Breast epithelium (tissue), 4 donors: ENCODE measurements around the gene TGIF2. TPM values are rescaled to one million over a fixed set of nuclear protein-coding genes. Genes with fewer than 3 reads are reported as not detected.
"Not testable (repeated sequence)": the region's sequence is repeated elsewhere in the genome, so short reads cannot be mapped to it uniquely, and the experiment has no call there.

Source experiments
- DNase-seq, 2 donors: peaks; one replicate each; pipeline ENCODE4 v3.0.0-alpha.2; 2019; ENCODE audit warnings: low spot score in 2 of 2
- H3K27ac ChIP-seq, 2 donors: fragments of 200-600 bp; sonication (generic) in 1 of 2; one replicate each; pipeline ENCODE4 v1.5.1; 2016 to 2019; ENCODE audit warnings: mild to moderate bottlenecking in 1 of 2
- H3K27me3 ChIP-seq, 2 donors: fragments of 200-600 bp; sonication (generic) in 1 of 2; one replicate each; pipeline versions ENCODE4 v1.5.1 to v1.6.0; 2017 to 2019; ENCODE audit warnings: control low read depth in 1 of 2, mild to moderate bottlenecking in 1 of 2
- H3K36me3 ChIP-seq: fragments of 200-600 bp; one replicate; pipeline ENCODE4 v1.5.1; 2019
- H3K4me1 ChIP-seq, 2 donors: fragments of 200-600 bp; sonication (generic); one replicate each; pipeline ENCODE4 v1.5.1; 2016 to 2019; ENCODE audit warnings: control low read depth in 1 of 2
- H3K4me3 ChIP-seq, 3 donors: fragments of 200-600 bp; sonication (generic); 1 replicate in 2 of 3; 2 replicates in 1 of 3; pipeline ENCODE4 v1.5.1; 2016 to 2019; ENCODE audit warnings: mild to moderate bottlenecking in 3 of 3, moderate library complexity in 2 of 3
- H3K9me3 ChIP-seq, 2 donors: fragments of 200-600 bp; sonication (generic) in 1 of 2; one replicate each; pipeline ENCODE4 v1.5.1; 2016 to 2019; ENCODE audit warnings: control low read depth in 1 of 2
- POLR2A ChIP-seq: fragments of 450-650 bp; IDR thresholded peaks from one replicate; pipeline ENCODE4 v1.6.1; 2016; ENCODE audit warnings: antibody characterized with exemption, mild to moderate bottlenecking, moderate library complexity
- POLR2AphosphoS5 ChIP-seq, 3 donors: sonication (generic); formaldehyde crosslinking; IDR thresholded peaks; one replicate each; pipeline ENCODE4 v1.6.1; 2017; ENCODE audit warnings: antibody characterized with exemption in 3 of 3
- intact Hi-C: fragments of 100-400 bp; cut with DNase I; formaldehyde crosslinking; loops from one replicate; pipeline ENCODE4 v1.15.1; 2023; ENCODE audit warnings: low total_unique reads
- total RNA-seq, 3 donors: library from RNA; depleted of rRNA; stranded (reverse); fragments of >200 nt; gene quantifications; one replicate each; pipeline ENCODE4 v1.1.0, GENCODE V29; 2016
- TF ChIP-seq, protein P1 (sequence below), 3 donors: fragments of 450-650 bp; IDR thresholded peaks; one replicate each; pipeline ENCODE4 v1.5.1; 2016 to 2017; ENCODE audit warnings: antibody characterized with exemption in 3 of 3, mild to moderate bottlenecking in 3 of 3, moderate library complexity in 3 of 3

TGIF2 gene
- total RNA-seq, 3 donors from 2014 or later, result 9.9 to 14.3 (median 13.4) TPM

DNA sequence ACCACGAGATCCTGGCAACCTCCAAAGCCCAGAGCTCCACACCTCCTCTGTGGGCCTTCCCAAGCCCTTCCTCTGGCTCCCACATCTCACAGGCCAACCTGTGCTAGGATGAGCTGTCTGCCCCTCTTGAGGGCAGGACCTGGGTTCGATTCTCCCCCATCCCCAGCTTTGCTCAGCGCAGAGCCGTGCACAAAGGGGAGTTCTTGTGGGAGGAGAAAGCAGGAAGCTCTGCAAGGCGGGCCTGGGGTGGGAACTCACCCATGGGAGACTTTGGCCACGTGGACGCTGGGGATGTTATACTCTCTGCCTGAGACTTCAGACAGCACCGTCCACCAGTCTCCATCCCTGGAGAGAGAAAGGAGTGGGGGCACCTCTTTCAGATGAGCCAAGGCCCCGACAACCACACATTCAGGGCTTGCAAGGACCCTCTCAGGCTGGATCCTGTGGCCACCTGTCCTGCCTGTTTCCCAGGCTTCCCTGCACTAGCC is 59.9 kb downstream of the TGIF2 start:
- H3K27ac ChIP-seq, result no peak overlapping the region
- no peaks in the 10 kb centered on the region for H3K9me3 ChIP-seq
- H3K36me3 ChIP-seq, result no peaks in the 10 kb centered on the region
- no peaks in the 10 kb centered on the region for H3K27me3 ChIP-seq
- no peak overlapping the region for H3K4me3 ChIP-seq
- TF ChIP-seq, protein P1, sequence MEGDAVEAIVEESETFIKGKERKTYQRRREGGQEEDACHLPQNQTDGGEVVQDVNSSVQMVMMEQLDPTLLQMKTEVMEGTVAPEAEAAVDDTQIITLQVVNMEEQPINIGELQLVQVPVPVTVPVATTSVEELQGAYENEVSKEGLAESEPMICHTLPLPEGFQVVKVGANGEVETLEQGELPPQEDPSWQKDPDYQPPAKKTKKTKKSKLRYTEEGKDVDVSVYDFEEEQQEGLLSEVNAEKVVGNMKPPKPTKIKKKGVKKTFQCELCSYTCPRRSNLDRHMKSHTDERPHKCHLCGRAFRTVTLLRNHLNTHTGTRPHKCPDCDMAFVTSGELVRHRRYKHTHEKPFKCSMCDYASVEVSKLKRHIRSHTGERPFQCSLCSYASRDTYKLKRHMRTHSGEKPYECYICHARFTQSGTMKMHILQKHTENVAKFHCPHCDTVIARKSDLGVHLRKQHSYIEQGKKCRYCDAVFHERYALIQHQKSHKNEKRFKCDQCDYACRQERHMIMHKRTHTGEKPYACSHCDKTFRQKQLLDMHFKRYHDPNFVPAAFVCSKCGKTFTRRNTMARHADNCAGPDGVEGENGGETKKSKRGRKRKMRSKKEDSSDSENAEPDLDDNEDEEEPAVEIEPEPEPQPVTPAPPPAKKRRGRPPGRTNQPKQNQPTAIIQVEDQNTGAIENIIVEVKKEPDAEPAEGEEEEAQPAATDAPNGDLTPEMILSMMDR (IDR thresholded peaks at IDR 0.05), result no peak
- TF ChIP-seq POLR2A (no peak), POLR2AphosphoS5 (IDR thresholded peaks at IDR 0.05) (no peak)
- intact Hi-C loops, result no loop called here
- no peaks in the 10 kb centered on the region for H3K4me1 ChIP-seq
- no peak for DNase-seq

DNA sequence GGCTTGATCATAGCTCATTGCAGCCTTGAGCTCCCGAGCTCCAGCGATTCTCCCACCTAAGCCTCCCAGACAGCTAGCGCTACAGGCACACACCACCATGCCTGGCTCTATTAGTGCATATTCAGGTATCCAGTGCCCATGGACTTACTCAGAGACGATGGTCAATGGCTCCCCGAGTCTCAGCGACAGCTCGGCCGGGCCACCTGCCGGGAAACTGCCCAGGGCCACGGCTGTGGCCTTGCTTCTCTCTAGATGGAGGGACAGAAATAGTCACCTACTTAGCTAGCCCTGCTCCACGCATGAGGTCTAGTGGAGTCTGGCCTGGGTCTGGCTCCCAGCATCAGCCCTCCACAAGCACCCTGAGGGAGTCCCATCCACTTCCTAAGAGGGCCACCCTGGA is 60.9 kb downstream of the TGIF2 start:
- DNase-seq, result no peak
- Histone ChIP-seq H3K27ac (no peak overlapping the region), H3K4me3 (no peak overlapping the region), H3K9me3 (no peaks in the 10 kb centered on the region), H3K36me3 (no peaks in the 10 kb centered on the region), H3K4me1 (no peaks in the 10 kb centered on the region), H3K27me3 (no peaks in the 10 kb centered on the region)
- intact Hi-C loops, result no loop called here
- TF ChIP-seq, protein P1 (IDR thresholded peaks at IDR 0.05), result no peak
- no peak for TF ChIP-seq POLR2AphosphoS5 (IDR thresholded peaks at IDR 0.05)
- TF ChIP-seq POLR2A, result no peak

DNA sequence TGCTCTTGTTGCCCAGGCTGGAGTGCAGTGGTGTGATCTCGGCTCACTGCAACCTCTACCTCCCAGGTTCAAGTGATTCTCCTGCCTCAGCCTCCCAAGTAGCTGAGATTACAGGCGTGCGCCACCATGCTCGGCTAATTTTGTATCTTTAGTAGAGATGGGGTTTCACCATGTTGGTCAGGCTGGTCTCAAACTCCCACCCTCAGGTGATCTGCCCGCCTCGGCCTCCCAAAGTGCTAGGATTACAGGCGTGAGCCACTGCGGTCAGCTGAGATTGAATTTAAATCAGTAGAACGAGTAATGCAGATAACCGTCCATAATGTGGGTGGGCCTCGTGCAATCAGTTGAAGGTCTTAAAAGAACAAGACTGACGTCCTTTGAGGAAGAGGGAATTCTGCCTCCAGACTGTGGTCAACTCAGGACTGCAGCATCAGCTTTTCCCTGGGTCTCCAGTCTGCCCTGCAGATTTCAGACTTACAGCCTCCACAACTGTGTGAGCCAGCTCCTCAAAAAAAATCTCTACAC is 65.5 kb downstream of the TGIF2 start:
- intact Hi-C loops, H3K4me3 ChIP-seq, H3K36me3 ChIP-seq, H3K27ac ChIP-seq, DNase-seq, H3K9me3 ChIP-seq, H3K27me3 ChIP-seq, H3K4me1 ChIP-seq: not testable (repeated sequence)

DNA sequence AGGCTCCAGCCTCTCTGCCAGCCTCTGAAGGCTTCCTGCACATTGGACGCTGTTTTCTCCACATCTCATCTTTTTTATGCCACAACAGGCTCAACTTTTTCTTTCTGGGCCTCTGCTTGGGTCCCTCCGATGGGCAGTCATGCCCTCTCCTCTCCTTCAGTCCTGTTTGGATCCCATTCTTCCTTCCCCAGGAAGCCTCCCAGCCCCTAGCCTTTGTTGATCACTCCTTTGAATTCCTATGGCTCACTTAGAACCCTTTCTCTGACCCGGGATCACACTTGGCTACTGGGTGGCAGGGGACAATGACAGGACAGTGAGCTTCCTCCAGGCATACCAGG is 68.1 kb downstream of the TGIF2 start:
- intact Hi-C loops, result no loop called here
- no peak for DNase-seq
- TF ChIP-seq POLR2AphosphoS5 (IDR thresholded peaks at IDR 0.05) (no peak), POLR2A (no peak)
- TF ChIP-seq, protein P1 (IDR thresholded peaks at IDR 0.05), result no peak
- Histone ChIP-seq H3K4me1 (no peaks in the 10 kb centered on the region), H3K4me3 (no peak overlapping the region), H3K36me3 (no peaks in the 10 kb centered on the region), H3K9me3 (no peaks in the 10 kb centered on the region), H3K27ac (no peak overlapping the region), H3K27me3 (no peaks in the 10 kb centered on the region)

DNA sequence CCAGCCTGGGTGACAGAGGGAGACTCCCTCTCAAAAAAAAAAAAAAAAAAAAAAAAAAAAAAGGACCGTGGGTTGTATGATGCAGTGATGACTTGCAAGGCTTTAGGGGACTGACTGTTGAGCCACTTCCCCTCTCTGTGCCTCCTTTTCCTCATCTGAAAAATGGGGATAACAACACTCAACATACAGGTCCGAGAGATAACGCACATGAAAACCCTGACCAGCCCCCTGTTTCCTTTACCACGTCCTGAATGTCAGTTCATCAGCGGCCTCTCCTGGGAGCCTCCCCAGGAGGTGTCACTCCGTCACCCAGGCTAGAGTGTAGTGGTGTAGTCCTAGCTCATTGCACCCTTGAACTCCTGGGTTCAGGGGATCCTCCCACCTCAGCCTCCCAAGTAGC is 68.7 kb downstream of the TGIF2 start:
- H3K4me3 ChIP-seq, result no peak overlapping the region
- H3K9me3 ChIP-seq, result no peaks in the 10 kb centered on the region
- no peak for DNase-seq
- H3K27me3 ChIP-seq, result no peaks in the 10 kb centered on the region
- H3K27ac ChIP-seq, result no peak overlapping the region
- intact Hi-C loops, result no loop called here
- TF ChIP-seq POLR2A (no peak), POLR2AphosphoS5 (IDR thresholded peaks at IDR 0.05) (no peak)
- TF ChIP-seq, protein P1 (IDR thresholded peaks at IDR 0.05), result no peak
- no peaks in the 10 kb centered on the region for H3K4me1 ChIP-seq
- H3K36me3 ChIP-seq, result no peaks in the 10 kb centered on the region

Other genes with a start within 250 kb of the TGIF2 start
- gene MYL9, start 32.1 kb upstream of the TGIF2 start, total RNA-seq, result 100 to 1,000 TPM in 1 of 3 donors, 10 to 100 TPM in 2; 72.9 to 112 (median 91.8) TPM
- gene RAB5IF, start 32.2 kb downstream of the TGIF2 start, total RNA-seq, result 10 to 100 TPM; 70.2 to 79.9 (median 77.7) TPM
- 1 to 10 TPM in 1 of 3 donors, under 1 TPM in 2; 0.64 to 1.6 (median 0.66) TPM for gene SLA2, start 72.6 kb downstream of the TGIF2 start, total RNA-seq
- gene NDRG3, start 172.5 kb downstream of the TGIF2 start, total RNA-seq, result 10 to 100 TPM; 18.7 to 24.7 (median 22.9) TPM
- 10 to 100 TPM in 2 of 3 donors, 1 to 10 TPM in 1; 6.9 to 13.1 (median 11.9) TPM for gene DSN1, start 200.2 kb downstream of the TGIF2 start, total RNA-seq